ENCODE data around the gene ENOX1. TPM values are rescaled to one million over a fixed set of nuclear protein-coding genes. Genes with fewer than 3 reads are reported as not detected.

ENOX1 gene
- total and polyA plus RNA-seq, 2 of the 8 experiments (the other 6 are each of a cell fraction or from before 2014, with no cell fraction given): 0.23 to 0.37 TPM

DNA sequence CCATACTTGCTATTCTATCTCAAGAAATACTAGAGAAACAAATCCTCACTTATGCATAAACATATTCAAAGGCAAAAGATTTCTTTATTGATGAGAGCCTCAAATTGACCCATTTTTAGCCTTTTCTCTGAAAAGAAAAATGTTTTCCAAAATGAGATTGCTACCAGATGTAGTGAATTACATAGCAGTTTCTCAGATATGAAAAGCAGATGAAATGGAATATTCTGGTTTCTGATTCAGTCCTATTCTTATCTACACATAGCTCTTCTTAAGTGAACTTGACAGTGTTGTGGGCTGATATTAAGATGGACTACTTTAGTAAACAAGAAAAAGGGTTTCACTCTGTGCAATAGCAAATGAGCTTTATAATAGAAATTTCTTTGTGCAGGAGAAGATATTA lies 579.9 kb downstream of the ENOX1 start (continued):
- TF ChIP-seq CHD7 (IDR thresholded peaks at IDR 0.05; ENCODE audit: insufficient replicate concordance, low read length) (no peak), CHD1 (IDR thresholded peaks at IDR 0.05; ENCODE audit: low read depth, low read length) (no peak), SRF (IDR thresholded peaks at IDR 0.05; ENCODE audit: low read depth, low read length) (no peak), ZNF274 (IDR thresholded peaks at IDR 0.05; ENCODE audit: borderline replicate concordance, extremely low read depth, low read length) (no peak)

Data from H1 (cell line).